IPS-11a (cell line): ENCODE results near the gene TTC21A.
"Not testable (repeated sequence)": the region's sequence is repeated elsewhere in the genome, so short reads cannot be mapped to it uniquely, and the experiment has no call there.

Experiments
- H3K4me3 ChIP-seq: one replicate; pipeline ENCODE4 v1.5.1; 2013; ENCODE audit warnings: low read depth, low read length, control low read depth

TTC21A gene, protein sequence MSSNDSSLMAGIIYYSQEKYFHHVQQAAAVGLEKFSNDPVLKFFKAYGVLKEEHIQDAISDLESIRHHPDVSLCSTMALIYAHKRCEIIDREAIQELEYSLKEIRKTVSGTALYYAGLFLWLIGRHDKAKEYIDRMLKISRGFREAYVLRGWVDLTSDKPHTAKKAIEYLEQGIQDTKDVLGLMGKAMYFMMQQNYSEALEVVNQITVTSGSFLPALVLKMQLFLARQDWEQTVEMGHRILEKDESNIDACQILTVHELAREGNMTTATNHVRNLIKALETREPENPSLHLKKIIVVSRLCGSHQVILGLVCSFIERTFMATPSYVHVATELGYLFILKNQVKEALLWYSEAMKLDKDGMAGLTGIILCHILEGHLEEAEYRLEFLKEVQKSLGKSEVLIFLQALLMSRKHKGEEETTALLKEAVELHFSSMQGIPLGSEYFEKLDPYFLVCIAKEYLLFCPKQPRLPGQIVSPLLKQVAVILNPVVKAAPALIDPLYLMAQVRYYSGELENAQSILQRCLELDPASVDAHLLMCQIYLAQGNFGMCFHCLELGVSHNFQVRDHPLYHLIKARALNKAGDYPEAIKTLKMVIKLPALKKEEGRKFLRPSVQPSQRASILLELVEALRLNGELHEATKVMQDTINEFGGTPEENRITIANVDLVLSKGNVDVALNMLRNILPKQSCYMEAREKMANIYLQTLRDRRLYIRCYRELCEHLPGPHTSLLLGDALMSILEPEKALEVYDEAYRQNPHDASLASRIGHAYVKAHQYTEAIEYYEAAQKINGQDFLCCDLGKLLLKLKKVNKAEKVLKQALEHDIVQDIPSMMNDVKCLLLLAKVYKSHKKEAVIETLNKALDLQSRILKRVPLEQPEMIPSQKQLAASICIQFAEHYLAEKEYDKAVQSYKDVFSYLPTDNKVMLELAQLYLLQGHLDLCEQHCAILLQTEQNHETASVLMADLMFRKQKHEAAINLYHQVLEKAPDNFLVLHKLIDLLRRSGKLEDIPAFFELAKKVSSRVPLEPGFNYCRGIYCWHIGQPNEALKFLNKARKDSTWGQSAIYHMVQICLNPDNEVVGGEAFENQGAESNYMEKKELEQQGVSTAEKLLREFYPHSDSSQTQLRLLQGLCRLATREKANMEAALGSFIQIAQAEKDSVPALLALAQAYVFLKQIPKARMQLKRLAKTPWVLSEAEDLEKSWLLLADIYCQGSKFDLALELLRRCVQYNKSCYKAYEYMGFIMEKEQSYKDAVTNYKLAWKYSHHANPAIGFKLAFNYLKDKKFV (N-terminal part only)

DNA sequence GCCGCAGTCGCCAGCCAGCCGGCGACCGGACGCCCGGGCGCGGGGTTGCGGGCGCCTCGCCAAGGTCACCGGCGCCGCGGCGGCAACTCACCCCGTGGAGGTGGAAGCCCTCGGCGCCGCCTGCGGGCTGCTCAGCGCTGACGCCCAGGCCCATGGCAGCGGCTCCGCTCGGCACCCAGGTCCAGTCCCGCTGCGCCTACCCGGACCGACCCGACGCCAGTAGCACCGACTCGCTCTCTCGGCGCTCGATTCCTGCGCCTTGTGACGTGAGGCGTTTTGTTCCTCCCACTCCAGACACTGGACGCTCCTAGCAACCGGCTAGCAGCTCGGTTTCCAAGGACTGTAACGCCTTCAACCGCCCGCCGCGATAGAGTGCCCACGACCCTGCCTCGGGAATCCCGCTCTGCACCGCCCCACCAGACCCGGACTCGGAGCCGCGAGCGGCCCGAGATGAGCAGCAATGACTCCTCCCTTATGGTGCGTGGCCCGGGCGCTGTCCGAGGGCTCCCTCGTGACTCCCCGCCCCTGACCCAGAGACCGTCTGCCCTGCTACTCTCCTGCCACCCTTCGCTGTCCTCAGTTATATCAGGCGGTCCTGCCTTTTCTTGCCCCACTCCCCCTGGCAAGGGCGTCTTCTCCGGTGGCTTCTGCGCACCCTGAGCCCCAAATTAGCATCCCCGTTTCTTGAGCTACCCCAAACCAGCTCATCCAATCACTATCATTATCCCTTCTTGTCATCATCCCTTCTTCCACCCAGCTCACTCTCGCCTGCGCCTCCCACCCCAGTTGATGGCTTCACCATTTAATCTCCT lies at the start of gene TTC21A, which contains the start of gene GORASP1:
Gene TTC21A (plus strand): TSS at position 293 of the 812 bp plus-strand sequence. CDS start 158 bp downstream, at position 451.
Gene GORASP1 (minus strand): TSS at position 240 of the 812 bp plus-strand sequence. CDS start 86 bp downstream, at position 154.
- H3K4me3 ChIP-seq: peak within 1 kb of the TSS; percentile 85

DNA sequence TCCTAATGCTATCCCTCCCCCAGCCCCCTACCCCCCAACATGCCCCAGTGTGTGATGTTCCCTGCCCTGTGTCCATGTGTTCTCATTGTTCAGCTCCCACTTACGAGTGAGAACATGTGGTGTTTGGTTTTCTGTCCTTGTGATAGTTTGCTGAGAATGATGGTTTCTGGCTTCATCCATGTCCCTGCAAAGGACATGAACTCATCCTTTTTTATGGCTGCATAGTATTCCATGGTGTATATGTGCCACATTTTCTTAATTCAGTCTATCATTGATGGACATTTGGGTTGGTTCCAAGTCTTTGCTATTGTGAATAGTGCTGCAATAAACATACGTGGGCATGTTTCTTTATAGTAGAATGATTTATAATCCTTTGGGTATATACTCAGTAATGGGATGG lies 46.3 kb upstream of the TTC21A start:
- H3K4me3 ChIP-seq: not testable (repeated sequence)

DNA sequence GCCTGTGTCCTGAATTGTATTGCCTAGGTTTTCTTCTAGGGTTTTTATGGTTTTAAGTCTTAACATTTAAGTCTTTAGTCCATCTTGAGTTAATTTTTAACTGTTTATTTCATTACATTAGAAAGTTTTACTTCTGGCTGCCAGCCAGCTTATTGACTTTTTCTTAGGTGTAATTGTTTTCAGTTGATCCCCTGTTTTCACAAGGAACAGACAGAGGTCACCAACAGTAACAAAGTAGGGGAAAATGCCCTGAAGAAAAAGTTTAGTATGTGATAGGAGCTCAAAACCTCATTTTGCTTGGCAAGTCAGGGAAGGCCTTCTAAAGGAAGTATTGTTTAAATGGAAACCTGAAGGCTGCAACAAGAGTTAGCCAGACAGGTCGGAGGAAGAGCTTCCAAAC lies 45.3 kb upstream of the TTC21A start:
- no peak overlapping the region for H3K4me3 ChIP-seq

DNA sequence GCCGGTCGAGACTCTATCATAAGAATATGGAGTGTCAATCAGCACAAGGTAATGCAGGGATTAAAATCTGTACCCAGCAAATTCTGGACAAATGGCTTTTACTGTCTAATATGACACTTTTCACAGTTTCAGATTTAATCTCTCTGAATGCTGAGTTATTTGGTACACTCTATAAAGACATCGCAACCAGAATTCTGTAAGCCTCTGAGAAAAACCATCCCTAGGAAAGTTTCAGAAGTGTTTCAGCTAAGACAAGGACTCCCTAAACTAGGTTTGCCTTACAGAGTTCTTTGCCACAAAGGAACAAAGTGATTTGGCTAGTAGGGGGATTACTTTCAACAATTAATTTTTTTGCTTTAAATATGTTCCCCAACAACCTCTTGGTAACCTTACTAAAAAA lies 44.3 kb upstream of the TTC21A start:
- H3K4me3 ChIP-seq: no peak overlapping the region

- H3K4me3 ChIP-seq: no peak overlapping the region
Measured at GRCh38 chr3:39064646-39065045, 42.8 kb upstream of the TTC21A start.

DNA sequence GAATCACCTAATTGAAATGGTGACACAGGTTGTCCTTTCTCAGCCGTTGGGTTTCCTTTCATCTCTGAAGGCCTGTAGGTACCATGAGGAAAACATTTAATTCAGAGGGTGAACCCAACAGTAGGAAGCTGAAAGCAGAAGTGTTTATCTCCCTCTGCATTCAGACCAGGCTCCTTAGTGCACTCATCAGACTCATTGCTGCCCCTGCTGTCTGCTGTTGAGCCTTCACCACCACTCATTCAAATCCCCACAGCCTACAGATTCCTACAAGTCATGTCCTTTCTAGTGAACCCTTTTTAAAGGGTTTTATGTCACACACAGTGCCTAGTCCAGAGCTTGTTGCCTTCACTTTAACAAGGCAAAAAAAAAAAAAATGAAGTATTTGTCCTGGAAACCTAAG lies 42.3 kb upstream of the TTC21A start:
- H3K4me3 ChIP-seq: no peak overlapping the region

DNA sequence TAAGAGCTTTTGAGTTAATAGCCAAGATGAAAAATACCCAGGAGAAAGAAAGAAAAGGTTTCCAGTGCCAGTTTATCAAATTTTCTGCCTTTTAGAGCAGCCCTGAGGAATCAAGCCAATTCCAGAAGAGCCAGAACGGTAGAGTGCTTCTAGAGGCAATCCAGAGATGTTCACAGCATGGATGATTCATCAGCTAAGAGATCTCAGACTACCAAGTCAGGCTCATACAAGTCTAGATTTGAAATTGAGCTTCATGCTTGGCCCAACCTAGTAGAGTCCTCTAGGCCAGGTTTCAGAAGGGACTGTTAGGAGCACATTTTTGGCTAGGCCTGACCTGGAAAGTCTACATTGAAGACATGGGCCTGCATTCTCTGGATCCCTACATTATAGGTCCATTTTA lies 40.2 kb upstream of the TTC21A start:
- no peak overlapping the region for H3K4me3 ChIP-seq

GRCh38 chr3:39068556-39068955 lies 38.9 kb upstream of the TTC21A start:
- no peak overlapping the region for H3K4me3 ChIP-seq

DNA sequence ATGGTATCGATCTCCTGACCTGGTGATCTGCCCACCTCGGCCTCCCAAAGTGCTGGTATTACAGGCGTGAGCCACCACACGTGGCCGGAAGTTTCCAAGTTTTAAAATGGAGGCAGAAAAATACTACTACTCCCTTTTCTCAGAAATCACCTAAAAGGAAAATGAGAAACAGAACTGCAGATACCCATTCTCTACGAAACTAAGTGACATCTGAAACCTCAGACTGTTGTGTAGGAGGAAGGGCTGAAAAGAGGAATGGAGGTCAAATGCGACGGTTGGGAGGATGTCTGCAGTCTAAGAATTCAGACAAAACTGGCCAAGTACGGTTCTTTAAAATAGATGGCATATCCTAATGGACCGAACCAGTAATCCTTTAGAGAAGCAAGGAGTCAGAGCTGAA lies 31.6 kb upstream of the TTC21A start:
- no peak overlapping the region for H3K4me3 ChIP-seq

DNA sequence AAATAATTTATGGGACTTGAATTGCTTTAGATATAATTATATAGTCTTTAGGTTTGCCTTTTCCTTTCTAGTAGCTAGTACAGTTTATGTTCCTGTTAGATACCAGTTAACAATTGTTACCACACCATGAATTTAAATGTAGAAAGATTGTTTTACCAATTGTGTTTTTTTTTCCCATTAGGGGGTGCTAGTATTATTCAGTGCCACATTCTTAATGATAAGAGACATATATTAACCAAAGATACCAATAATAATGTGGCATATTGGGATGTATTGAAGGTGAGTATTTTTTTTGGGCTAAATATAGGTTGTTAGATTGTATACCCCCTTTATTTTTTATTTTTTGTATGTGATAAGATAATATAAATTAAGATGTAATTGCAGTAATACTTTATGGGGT lies 27.9 kb upstream of the TTC21A start:
- H3K4me3 ChIP-seq: no peak overlapping the region

GRCh38 chr3:39080026-39080425 lies 27.5 kb upstream of the TTC21A start:
- no peak overlapping the region for H3K4me3 ChIP-seq

DNA sequence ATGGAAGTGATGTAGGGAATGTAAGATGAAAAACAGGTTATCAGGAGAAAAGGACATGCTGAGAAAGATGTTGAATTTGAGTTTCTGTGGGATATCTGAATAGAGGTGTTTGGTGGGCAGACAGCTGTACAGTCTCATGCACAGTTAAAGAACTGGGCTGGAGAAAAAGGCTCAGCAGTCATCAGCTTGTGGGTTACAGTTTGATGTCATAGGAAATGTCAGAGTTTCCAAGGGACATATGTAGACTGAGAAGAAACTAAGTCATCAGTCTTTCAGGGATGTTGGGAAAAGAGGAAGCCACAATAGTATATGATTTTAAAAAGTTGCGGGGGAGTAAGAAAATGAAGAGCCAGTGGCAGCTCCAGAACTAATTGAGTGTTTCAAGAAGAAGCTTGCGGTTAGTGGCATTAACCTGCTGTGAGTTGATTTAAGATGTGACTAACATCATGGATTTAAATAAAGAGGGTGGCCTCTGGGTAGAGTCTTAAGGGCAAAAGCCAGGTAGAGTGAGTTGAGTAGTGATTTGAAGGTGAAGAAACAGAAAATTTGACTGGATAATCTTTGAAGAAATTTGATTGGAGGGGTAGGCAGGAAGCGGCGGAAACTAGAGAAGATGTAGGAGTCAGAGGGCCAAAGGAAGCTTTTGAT lies 24.7 kb upstream of the TTC21A start:
- no peak overlapping the region for H3K4me3 ChIP-seq

DNA sequence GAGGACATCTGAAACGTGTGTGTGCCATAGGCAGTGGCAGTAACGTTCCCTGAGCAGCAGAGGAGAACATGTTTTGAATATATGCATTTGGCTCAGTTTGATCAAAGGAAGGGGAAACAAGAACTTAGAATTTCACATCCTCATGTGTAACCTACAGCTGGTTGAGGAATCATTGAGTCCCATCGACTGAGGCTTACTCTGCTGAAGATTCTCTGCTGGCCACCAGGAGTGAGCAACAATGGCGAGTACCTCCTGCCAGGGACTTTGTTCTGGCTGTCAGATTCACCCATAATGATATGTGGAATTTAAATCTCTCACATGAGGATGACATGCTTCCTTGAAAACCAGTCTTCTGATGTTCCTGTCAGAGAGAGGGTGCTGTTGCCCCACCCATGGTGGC lies 21.3 kb upstream of the TTC21A start:
- no peak overlapping the region for H3K4me3 ChIP-seq

DNA sequence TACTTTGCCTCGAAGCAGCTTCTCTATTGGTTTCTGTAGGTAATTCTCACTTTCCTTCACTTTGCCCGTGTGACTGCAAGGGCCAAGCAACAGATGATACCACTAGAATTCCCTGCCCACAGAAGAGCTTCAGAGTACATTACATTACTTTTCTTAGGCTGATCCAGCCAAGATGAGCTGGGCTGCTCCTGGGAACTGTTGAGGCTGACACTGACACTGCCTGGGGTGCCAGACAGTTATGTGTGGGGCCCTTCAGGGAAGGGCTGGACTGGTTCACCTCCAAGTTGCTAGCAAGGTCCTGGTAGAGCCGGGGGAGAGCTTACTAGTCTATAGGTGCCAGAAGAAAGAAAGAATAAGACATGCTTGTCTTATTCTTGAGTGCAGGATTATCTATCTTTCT lies 19.0 kb upstream of the TTC21A start:
- H3K4me3 ChIP-seq: no peak overlapping the region

DNA sequence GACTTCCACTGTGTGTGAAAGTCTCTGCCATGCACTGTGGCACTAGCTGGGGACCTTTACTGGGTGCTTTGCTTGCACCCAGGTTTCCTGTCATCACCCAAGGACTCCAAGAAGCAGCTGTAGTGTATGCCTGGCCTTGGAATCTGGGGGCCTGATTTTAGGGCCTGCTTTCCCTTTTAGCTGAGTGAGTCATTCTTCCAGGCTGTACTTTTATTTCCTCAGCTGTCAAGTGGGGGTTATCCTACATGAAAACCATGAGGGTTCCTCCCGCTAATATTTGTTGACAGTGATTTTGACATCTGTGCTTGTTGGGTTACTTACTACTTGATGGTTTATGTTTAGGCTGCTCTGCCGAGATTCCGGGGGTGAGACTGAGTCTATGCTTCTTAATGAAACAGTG lies 18.6 kb upstream of the TTC21A start:
- H3K4me3 ChIP-seq: no peak overlapping the region

- H3K4me3 ChIP-seq: no peak overlapping the region
Measured at GRCh38 chr3:39090922-39091321, 16.6 kb upstream of the TTC21A start.

GRCh38 chr3:39094851-39095677 lies 12.4 kb upstream of the TTC21A start:
- H3K4me3 ChIP-seq: no peak overlapping the region

DNA sequence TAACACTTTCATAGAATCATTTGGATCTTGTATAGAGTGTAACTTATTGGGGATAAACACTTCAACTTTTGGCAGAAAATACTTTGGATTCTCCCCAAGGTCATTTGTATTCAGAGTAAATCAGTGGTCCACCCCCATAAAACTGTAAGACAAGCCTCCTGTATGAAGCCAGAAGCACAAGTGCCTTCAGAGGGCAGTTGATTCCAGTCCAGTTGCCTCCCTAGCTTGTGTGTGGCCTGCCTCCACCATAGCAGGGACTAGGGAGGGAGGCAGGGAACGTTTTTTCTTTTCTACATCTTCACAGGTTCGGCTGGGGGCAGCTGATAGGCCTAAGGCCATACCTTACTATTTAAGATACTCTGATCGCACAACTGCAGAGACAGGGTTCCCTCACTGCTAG lies 11.7 kb upstream of the TTC21A start:
- H3K4me3 ChIP-seq: no peak overlapping the region

- H3K4me3 ChIP-seq: no peak overlapping the region
Measured at GRCh38 chr3:39096775-39097174, 10.7 kb upstream of the TTC21A start.
